Karpas-422 (cell line): ENCODE results near the gene PAX6. TPM values are rescaled to one million over a fixed set of nuclear protein-coding genes. Genes with fewer than 3 reads are reported as not detected.

ENCODE experiments used
- DNase-seq: peaks from one replicate; pipeline ENCODE4 v3.0.0-alpha.2; 2015
- H2AFZ ChIP-seq: fragments of 200-600 bp; sonication (generic); 2 replicates; pipeline ENCODE4 v1.6.1; 2014; ENCODE audit warnings: antibody characterized with exemption, low read length, mixed read lengths
- H3K27ac ChIP-seq: fragments of 200-600 bp; sonication (generic); 2 replicates; pipeline ENCODE4 v1.5.1; 2014; ENCODE audit warnings: mild to moderate bottlenecking, low read length, moderate library complexity
- H3K27me3 ChIP-seq: fragments of 200-600 bp; sonication (generic); 2 replicates; pipeline ENCODE4 v1.6.1; 2014; ENCODE audit warnings: low read length, mixed read lengths
- H3K36me3 ChIP-seq: fragments of 200-600 bp; sonication (generic); 2 replicates; pipeline ENCODE4 v1.6.1; 2014; ENCODE audit warnings: low read length, mixed read lengths; ENCODE audit not compliant: insufficient read depth
- H3K4me1 ChIP-seq: fragments of 200-600 bp; sonication (generic); 2 replicates; pipeline ENCODE4 v1.6.1; 2014; ENCODE audit warnings: mild to moderate bottlenecking, low read length, mixed read lengths
- H3K4me2 ChIP-seq: fragments of 200-600 bp; sonication (generic); 2 replicates; pipeline ENCODE4 v1.6.1; 2014; ENCODE audit warnings: low read length, low read depth, mild to moderate bottlenecking; ENCODE audit not compliant: poor library complexity, severe bottlenecking
- H3K4me3 ChIP-seq: fragments of 200-600 bp; sonication (generic); 2 replicates; pipeline ENCODE4 v1.5.1; 2014; ENCODE audit warnings: mild to moderate bottlenecking, antibody characterized with exemption, low read length, mixed read lengths
- H3K79me2 ChIP-seq: fragments of 200-600 bp; sonication (generic); 2 replicates; pipeline ENCODE4 v1.6.1; 2014; ENCODE audit warnings: mild to moderate bottlenecking, low read length, mixed read lengths
- H3K9ac ChIP-seq: fragments of 200-600 bp; sonication (generic); 2 replicates; pipeline ENCODE4 v1.6.0; 2014; ENCODE audit warnings: low read length
- H3K9me2 ChIP-seq: fragments of 200-600 bp; sonication (generic), shearing (Covaris generic); replicated peaks from 2 replicates; pipeline ENCODE4 v1.6.0; 2014; ENCODE audit warnings: mild to moderate bottlenecking, low read length, moderate library complexity; ENCODE audit not compliant: insufficient read depth
- H3K9me3 ChIP-seq: fragments of 300-700, 200-600 bp; sonication (generic); 2 replicates; pipeline ENCODE4 v1.6.1; 2014; ENCODE audit warnings: low read length, mixed read lengths
- H4K20me1 ChIP-seq: fragments of 200-600 bp; sonication (generic); 2 replicates; pipeline ENCODE4 v1.6.1; 2014; ENCODE audit warnings: mild to moderate bottlenecking, antibody characterized with exemption, low read length, low read depth; ENCODE audit not compliant: insufficient read depth
- total RNA-seq: library from RNA; depleted of rRNA; stranded (reverse); fragments of >200 nt; shearing (Covaris generic); gene quantifications from 2 replicates; pipeline ENCODE4 v1.2.3, GENCODE V29; 2014; ENCODE audit warnings: low replicate concordance

The PAX6 gene
- total RNA-seq, 1 experiment from 2014 or later, result 5.9 TPM

DNA sequence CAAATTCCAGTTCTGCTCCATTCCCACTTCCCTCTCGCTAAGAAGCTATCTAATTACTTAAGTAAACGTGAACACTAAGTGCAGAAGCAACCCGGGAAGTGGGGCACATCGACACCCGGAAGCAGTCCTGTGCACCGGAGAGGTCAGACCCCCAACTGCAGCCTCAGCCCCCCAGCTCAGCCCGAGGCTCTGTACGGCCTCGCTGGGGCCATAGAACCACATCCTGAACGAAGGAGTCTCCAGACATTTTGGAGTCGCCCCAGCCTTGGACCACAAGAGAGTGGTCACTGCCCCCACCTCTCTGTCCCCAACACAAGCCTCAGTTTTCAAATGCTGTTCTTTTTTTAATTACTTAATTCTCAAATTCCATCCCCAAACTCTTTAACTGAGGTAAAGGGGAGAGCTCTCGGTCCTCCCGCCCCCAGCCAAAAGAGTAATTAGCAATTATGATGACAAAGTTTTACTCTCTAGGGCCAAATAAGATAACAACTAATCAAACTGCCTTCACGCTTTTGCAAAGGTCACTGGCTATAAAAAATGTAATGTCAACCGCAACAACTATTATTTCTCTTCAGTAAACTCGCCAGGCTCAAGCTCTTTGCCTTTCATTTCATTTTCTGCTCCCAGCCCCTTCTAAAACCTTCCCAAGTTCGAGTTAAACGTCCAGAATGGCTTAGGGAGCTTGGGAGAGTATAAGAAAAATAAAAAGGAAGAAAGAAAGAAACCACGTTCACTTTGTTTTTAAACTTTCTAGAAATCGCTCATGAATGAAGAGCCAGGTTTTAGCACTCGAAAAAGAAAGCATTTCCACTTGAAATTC lies 2.2 kb downstream of the PAX6 start:
- Histone ChIP-seq H3K9me2 (no peaks in the 10 kb centered on the region), H3K36me3 (no peaks in the 10 kb centered on the region), H2AFZ (no peak overlapping the region), H3K9me3 (no peaks in the 10 kb centered on the region), H4K20me1 (no peaks in the 10 kb centered on the region), H3K79me2 (no peaks in the 10 kb centered on the region), H3K4me3 (no peak overlapping the region), H3K27ac (no peak overlapping the region), H3K9ac (no peak overlapping the region), H3K4me1 (peaks cover 13% of the 10 kb centered on the region), H3K4me2 (no peak overlapping the region), H3K27me3 (no peaks in the 10 kb centered on the region)
- DNase-seq, result no peak

DNA sequence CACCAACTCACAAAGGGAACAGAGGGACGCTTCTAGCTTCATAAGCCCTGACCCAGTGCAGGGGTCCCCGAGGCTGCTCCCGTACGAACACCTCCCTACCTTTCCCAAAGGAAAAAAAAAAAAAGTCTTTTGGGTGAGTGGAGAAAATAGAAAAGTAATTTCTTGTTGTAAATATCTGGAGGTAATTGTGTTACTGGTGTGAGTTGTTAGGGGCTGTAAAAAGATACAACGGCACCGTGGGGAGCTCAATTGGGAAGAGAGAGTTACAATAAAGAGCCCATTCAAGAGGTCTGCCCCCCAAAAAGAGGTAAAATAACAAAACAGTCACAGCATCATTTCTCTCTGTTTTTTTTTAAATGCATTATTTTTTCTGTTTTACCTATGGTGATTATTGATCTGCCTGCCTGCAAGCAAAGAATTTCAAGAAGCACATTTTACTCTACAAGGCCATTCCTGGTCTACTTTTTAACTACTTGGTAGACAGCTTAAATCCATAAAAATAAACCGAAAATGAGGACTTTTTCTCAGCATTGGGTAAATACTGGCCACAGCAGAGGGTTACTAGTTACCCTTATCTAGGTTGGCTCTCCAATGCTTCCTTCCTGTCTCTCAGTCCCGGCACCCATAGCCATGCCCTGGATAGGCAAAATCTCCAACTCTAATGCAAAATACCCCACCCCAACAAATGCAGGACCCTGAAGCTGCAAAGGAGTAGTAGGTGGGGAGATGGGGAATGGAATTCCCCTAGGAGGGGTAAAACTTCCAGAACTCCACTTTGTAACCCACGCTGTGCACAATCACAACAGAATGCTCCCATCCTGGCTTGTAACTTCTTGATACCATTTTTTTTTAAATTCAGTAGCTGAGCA lies 3.1 kb downstream of the PAX6 start:
- no peak for DNase-seq
- H3K4me3 ChIP-seq, result no peak overlapping the region
- H2AFZ ChIP-seq, result no peak overlapping the region
- H3K4me1 ChIP-seq, result peaks cover 13% of the 10 kb centered on the region
- H3K27ac ChIP-seq, result no peak overlapping the region
- H3K36me3 ChIP-seq, result no peaks in the 10 kb centered on the region
- H3K27me3 ChIP-seq, result no peaks in the 10 kb centered on the region
- no peaks in the 10 kb centered on the region for H3K9me2 ChIP-seq
- no peaks in the 10 kb centered on the region for H3K79me2 ChIP-seq
- H3K9me3 ChIP-seq, result no peaks in the 10 kb centered on the region
- no peak overlapping the region for H3K4me2 ChIP-seq
- H4K20me1 ChIP-seq, result no peaks in the 10 kb centered on the region
- H3K9ac ChIP-seq, result no peak overlapping the region

DNA sequence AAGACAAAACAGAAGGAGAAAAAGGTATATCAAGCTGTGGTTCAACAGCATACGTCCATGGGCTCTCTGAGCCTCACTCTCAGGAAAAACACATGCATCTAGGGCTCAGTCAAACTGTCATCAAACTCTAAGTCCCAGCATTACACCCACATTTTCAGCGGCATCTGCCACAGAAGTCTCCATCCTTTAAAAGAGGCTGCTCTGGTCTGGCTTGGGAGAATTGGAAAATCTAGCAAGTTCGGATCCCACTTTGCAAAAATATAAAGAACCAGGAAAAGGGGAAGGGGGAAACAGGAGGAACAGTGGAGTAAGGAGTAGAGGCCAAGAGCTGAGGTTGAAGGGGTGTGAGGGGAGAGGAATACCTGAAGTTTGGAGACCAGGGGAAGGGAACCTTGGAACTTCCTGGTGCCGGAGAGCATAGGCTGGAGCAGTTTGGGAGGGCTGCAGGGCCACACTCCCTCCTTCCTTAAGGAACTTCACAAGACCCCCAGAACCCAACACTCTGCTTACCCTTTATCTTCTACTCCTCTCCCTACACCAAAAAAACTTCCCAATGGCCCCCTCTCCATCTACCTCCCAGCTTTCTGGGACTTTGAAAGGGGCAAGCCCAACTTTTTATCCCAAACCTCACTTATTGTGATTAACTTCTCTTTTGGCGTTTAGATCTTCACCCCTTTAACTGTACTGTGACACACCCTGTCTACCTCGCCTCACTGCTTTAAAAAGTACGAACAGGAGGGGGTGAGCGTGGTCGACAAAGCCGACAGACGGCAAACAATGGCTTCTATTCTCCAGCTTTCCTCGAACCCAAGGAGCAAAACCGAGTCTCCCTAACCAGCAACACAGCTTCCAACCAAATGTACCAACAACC lies 4.0 kb downstream of the PAX6 start:
- DNase-seq, result no peak
- H3K27me3 ChIP-seq, result no peaks in the 10 kb centered on the region

DNA sequence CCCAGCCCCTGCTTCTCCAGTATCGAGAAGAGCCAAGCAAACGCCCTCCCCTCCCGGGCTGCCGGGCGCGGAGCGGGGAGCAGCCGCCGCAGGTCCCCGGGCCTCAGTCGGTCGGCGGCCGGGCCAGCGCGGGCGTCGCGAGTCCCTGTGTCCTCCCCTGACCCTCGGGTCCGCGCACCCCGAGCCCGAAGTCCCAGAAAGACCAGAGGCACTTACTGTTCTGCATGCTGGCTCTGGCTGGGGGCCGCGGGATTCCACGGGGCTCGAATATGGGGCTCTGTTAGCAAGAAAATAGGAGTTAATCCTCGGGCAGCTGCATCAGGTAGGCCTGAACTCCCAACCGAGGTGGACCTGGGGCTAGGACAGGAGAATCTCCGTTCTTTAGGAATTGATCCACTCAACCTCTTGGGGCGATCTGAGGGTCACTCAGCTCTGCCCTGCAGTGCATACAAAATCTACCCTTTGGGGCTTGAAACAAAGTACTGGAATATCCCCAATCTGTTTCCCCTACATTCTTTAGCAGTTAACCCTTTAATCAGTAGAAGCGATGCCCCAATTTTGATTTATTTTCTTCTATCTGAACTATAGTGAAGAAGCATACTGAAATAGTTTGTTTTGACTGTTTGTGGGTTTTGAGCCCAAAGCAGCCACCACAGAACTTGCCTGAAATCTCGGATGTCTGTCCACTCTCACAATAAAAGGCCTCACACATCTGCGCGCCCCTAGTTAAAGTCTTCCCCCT lies 4.8 kb downstream of the PAX6 start:
- no peak for DNase-seq
- Histone ChIP-seq H3K4me3 (no peak overlapping the region), H2AFZ (no peak overlapping the region), H3K36me3 (no peaks in the 10 kb centered on the region), H3K9ac (no peak overlapping the region), H3K4me1 (peaks cover 13% of the 10 kb centered on the region), H3K9me2 (no peaks in the 10 kb centered on the region), H4K20me1 (no peaks in the 10 kb centered on the region), H3K9me3 (no peaks in the 10 kb centered on the region), H3K27me3 (no peaks in the 10 kb centered on the region), H3K4me2 (no peak overlapping the region), H3K79me2 (no peaks in the 10 kb centered on the region), H3K27ac (no peak overlapping the region)

More for the DNA sequence above, 4.0 kb downstream of the PAX6 start:
- H3K79me2 ChIP-seq, result no peaks in the 10 kb centered on the region
- H2AFZ ChIP-seq, result no peak overlapping the region
- no peak overlapping the region for H3K9ac ChIP-seq
- H3K9me2 ChIP-seq, result no peaks in the 10 kb centered on the region
- no peak overlapping the region for H3K4me2 ChIP-seq
- H4K20me1 ChIP-seq, result no peaks in the 10 kb centered on the region
- no peaks in the 10 kb centered on the region for H3K36me3 ChIP-seq
- peaks cover 13% of the 10 kb centered on the region for H3K4me1 ChIP-seq
- no peak overlapping the region for H3K4me3 ChIP-seq
- H3K9me3 ChIP-seq, result no peaks in the 10 kb centered on the region
- H3K27ac ChIP-seq, result no peak overlapping the region

DNA sequence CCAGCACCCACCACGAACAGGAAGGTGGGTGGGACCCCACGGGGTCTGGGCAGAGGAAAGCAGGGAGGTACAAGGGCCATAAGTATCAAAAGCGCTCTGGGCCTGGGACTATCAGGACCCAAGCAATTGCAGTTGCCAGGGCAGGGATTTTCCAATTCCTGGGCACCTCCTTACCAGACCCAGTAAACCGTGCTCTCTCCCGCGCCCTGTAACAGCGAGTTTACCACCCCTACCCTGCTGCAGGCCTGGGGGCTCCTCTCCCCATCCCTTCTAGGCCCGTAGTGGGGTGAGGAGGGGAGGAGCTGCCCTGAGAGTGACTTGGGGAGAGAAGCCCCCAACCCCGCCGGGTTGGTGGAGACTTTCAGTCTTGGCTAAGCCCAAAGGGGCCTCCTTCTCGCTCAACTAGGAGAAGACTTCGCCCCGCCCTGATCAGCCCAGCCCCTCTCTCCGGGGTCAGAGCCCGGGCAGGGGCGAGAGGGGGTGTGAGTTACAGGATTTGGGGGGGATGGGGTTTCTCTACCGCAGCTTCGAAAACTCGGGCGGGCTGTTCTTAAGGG lies 5.4 kb downstream of the PAX6 start:
- Histone ChIP-seq H3K27ac (no peak overlapping the region), H3K79me2 (no peaks in the 10 kb centered on the region), H4K20me1 (no peaks in the 10 kb centered on the region), H3K9me3 (no peaks in the 10 kb centered on the region), H2AFZ (no peak overlapping the region), H3K9ac (no peak overlapping the region), H3K9me2 (no peaks in the 10 kb centered on the region), H3K4me1 (peaks cover 13% of the 10 kb centered on the region), H3K27me3 (no peaks in the 10 kb centered on the region), H3K4me3 (no peak overlapping the region), H3K36me3 (no peaks in the 10 kb centered on the region), H3K4me2 (no peak overlapping the region)
- DNase-seq, result no peak

DNA sequence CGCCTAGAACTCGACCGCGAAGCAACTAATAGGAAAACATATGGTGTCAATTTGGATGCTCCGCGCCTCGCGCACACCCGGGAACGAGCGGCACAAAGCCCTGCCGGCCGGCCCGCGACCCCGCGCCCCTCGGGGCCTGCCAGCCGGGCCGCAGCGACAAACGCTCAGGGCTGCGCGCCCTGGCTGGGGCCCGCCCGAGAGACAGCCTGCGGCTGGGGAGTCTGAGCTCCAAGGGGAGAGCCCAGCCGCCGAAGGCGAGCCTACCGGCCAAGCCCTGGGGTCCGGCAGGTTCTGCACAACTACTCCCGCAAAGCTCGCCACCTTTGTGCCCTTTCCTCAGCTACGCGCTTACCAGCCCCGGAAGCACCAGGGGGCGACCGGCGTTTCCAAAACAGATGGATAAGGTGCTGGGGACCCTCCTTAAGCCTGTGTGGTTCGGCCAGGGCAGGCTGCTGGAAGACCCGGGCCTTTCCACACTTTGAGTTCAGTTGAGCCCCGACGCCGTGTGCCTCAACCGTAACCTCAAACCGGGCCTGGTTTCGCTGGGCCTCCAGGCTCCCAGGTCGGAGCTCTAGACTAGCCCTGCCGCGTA lies 6.0 kb downstream of the PAX6 start:
- Histone ChIP-seq H2AFZ (peak overlapping the region; percentile 84), H3K27ac (no peak overlapping the region), H3K4me3 (peak overlapping the region; percentile 52; the same call in 1 of the 2 replicates), H3K36me3 (no peaks in the 10 kb centered on the region), H3K4me2 (peak overlapping the region; percentile 66), H3K79me2 (no peaks in the 10 kb centered on the region), H3K9ac (peak overlapping the region; percentile 16; the same call in 1 of the 2 replicates), H4K20me1 (no peaks in the 10 kb centered on the region), H3K4me1 (peaks cover 13% of the 10 kb centered on the region), H3K9me2 (no peaks in the 10 kb centered on the region), H3K27me3 (no peaks in the 10 kb centered on the region), H3K9me3 (no peaks in the 10 kb centered on the region)
- DNase-seq, result no peak
